BE2C (cell line): ENCODE results near the gene PGF.
"Not testable (repeated sequence)": the region's sequence is repeated elsewhere in the genome, so short reads cannot be mapped to it uniquely, and the experiment has no call there.

ENCODE experiments used
- DNase-seq: peaks from one replicate; pipeline ENCODE4 v3.0.0-alpha.2; 2020
- H3K27me3 ChIP-seq: fragments of 250-450 bp; sonication (Bioruptor Pico); 2 replicates; pipeline ENCODE4 v1.5.1; 2020; ENCODE audit warnings: mild to moderate bottlenecking
- H3K36me3 ChIP-seq: fragments of 250-450 bp; sonication (Bioruptor Pico); 2 replicates; pipeline ENCODE4 v1.5.1; 2020; ENCODE audit warnings: mild to moderate bottlenecking
- H3K4me1 ChIP-seq: fragments of 250-450 bp; sonication (Bioruptor Pico); 2 replicates; pipeline ENCODE4 v1.5.1; 2020
- H3K4me3 ChIP-seq: 2 replicates; pipeline ENCODE4 v1.5.1; 2011; ENCODE audit warnings: low read depth, low read length
- H3K9me3 ChIP-seq: fragments of 250-450 bp; sonication (Bioruptor Pico); 2 replicates; pipeline ENCODE4 v1.5.1; 2020
- CTCF ChIP-seq: IDR thresholded peaks from 2 replicates; pipeline ENCODE4 v1.5.1; 2012; ENCODE audit warnings: mild to moderate bottlenecking, low read depth, low read length

PGF gene

GRCh38 chr14:74932401-74932901 lies 22.9 kb downstream of the PGF start:
- no peak overlapping the region for H3K4me3 ChIP-seq
- H3K9me3 ChIP-seq, result no peaks in the 10 kb centered on the region
- no peaks in the 10 kb centered on the region for H3K4me1 ChIP-seq
- DNase-seq, result no peak
- no peaks in the 10 kb centered on the region for H3K27me3 ChIP-seq
- TF ChIP-seq CTCF, result no peak
- no peaks in the 10 kb centered on the region for H3K36me3 ChIP-seq

- H3K27me3 ChIP-seq, H3K4me1 ChIP-seq: not testable (repeated sequence)
Measured at GRCh38 chr14:74931744-74932143, 23.7 kb downstream of the PGF start.

GRCh38 chr14:74929242-74929641 lies 26.2 kb downstream of the PGF start:
- DNase-seq, result no peak
- TF ChIP-seq CTCF, result no peak
- H3K4me3 ChIP-seq, result no peak overlapping the region
- H3K4me1 ChIP-seq, result no peaks in the 10 kb centered on the region
- H3K27me3 ChIP-seq, result no peaks in the 10 kb centered on the region
- H3K9me3 ChIP-seq, result no peaks in the 10 kb centered on the region
- H3K36me3 ChIP-seq, result no peaks in the 10 kb centered on the region

More at GRCh38 chr14:74931744-74932143, 23.7 kb downstream of the PGF start:
- not testable (repeated sequence) for H3K36me3 ChIP-seq, DNase-seq, H3K4me3 ChIP-seq, H3K9me3 ChIP-seq

- no peak overlapping the region for H3K4me3 ChIP-seq
- H3K9me3 ChIP-seq, result no peaks in the 10 kb centered on the region
- no peak for TF ChIP-seq CTCF
- no peaks in the 10 kb centered on the region for H3K4me1 ChIP-seq
- H3K27me3 ChIP-seq, result no peaks in the 10 kb centered on the region
- no peaks in the 10 kb centered on the region for H3K36me3 ChIP-seq
- DNase-seq, result no peak
Measured at GRCh38 chr14:74927225-74927624, 28.2 kb downstream of the PGF start.

GRCh38 chr14:74924061-74924460 lies 31.3 kb downstream of the PGF start:
- no peaks in the 10 kb centered on the region for H3K4me1 ChIP-seq
- TF ChIP-seq CTCF, result no peak
- no peaks in the 10 kb centered on the region for H3K9me3 ChIP-seq
- H3K4me3 ChIP-seq, result no peak overlapping the region
- H3K36me3 ChIP-seq, result peaks cover 4% of the 10 kb centered on the region; the same call in 1 of the 2 replicates
- DNase-seq, result no peak
- no peaks in the 10 kb centered on the region for H3K27me3 ChIP-seq

GRCh38 chr14:74922752-74923401 lies 32.5 kb downstream of the PGF start, which contains the start of gene RPS6KL1:
TSS of gene RPS6KL1 (minus strand) at chr14:74923260. CDS start at chr14:74921541, 1,719 bp downstream.
- no peak for TF ChIP-seq CTCF
- peak; percentile 96 for DNase-seq
- H3K9me3 ChIP-seq, result no peaks in the 10 kb centered on the region
- peaks cover 5% of the 10 kb centered on the region; the same call in 1 of the 2 replicates for H3K36me3 ChIP-seq
- peak within 1 kb of the TSS; percentile 95 for H3K4me3 ChIP-seq
- no peaks in the 10 kb centered on the region for H3K27me3 ChIP-seq
- no peaks in the 10 kb centered on the region for H3K4me1 ChIP-seq
